ENCODE data around the gene FBRS.
"Not testable (repeated sequence)": the region's sequence is repeated elsewhere in the genome, so short reads cannot be mapped to it uniquely, and the experiment has no call there.

Gene FBRS

DNA sequence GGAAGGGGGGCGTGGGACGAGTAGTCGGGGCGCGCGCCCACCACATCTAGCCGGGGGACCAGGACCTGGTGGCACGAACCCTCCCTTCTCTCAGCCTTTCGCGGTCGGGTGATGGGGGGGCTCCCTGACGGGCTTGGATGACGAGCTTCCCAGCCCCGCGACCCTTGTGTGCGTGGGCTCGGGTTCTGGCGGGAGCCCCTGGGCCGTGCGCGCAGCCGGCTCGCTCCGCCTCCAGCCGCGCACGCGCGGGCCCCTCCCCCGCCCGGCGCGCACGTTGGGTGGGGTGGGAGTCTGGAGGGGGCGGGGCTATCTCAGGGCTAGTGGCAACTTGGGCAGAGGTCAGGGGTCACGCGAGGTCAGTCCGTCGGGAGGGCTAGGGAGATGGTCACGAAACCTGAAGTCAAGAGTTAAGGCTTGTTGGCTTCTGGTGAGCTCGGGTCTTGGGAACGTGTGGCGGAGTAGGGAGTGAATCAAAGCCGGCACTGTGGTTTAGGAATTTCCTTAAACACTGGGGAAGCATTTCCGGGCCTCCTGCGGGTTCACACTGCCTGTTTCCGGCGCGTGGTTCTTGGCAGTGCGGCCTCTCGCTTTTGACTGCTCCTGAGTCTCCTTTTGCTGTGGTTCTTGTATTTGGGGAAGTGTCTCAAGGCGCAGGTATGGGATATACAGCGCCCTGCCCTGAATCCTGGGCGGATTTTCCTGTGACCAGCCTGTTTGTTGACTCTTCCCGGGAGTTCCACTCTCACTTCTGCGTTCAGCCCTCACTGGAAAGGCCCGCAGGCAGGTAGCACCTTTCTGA, 40.8 kb downstream of the FBRS start, which contains the start of gene SRCAP:
SRCAP (plus strand) TSS at position 356 of the 799 bp plus-strand sequence. CDS start 1,654 bp downstream, outside the sequence.
- Mint-ChIP-seq H3K4me3 (peak within 1 kb of the TSS; percentile 98), H3K4me1 (peaks cover 28% of the 10 kb centered on the region), H3K36me3 (peaks cover 14% of the 10 kb centered on the region), H3K27me3 (no peaks in the 10 kb centered on the region), H3K27ac (peak within 1 kb of the TSS; percentile 99), H3K9me3 (no peaks in the 10 kb centered on the region)

GRCh38 chr16:30699615-30700099, 41.4 kb downstream of the FBRS start:
- Mint-ChIP-seq H3K27ac (peak overlapping the region; percentile 99), H3K9me3 (no peaks in the 10 kb centered on the region), H3K4me1 (peaks cover 27% of the 10 kb centered on the region), H3K4me3 (peak overlapping the region; percentile 98), H3K36me3 (peaks cover 15% of the 10 kb centered on the region), H3K27me3 (no peaks in the 10 kb centered on the region)

DNA sequence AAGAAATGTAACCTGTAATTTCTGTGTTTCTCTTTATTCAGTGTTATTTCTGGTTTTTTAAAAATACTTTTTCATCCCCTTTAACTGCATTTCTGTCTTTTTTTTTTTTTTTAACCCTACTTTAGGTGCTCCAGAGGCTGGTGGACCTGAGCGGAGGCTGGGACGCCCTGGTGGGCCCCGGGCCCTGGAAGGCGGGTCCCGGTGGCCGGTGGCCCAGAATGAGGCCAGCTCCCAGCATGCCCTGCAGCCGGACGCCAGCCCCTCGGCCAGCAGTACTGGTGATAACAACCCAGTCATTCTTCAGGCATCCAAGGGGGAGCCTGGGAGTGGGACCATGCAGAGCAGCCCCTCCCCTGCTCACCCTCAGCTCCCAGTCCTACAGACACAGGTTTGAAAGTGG, 42.3 kb downstream of the FBRS start:
- Mint-ChIP-seq H3K27ac (no peak overlapping the region), H3K27me3 (no peaks in the 10 kb centered on the region), H3K36me3 (peaks cover 15% of the 10 kb centered on the region), H3K9me3 (no peaks in the 10 kb centered on the region), H3K4me3 (peak overlapping the region; percentile 98), H3K4me1 (peaks cover 27% of the 10 kb centered on the region)

DNA sequence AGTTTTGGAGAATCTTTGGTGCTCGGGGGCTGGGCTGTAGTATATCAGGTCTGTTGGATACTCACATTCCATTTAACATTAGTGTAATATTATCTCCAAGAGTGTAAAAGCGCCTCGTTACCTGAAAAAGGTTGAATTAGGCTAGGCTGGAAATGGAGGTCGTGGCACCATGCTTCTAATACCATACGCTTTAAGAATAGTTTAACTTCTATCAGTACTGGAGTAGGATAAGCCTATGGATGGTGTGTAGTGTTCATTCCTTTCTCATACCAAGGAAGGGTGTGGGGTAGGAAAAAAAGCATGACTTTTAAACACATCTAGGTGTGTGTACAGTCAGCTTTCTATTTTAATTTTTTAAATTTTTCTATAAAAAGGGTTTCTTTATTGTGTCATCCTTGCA, 42.7 kb downstream of the FBRS start:
- Mint-ChIP-seq H3K4me3 (peak overlapping the region; percentile 55), H3K36me3 (peaks cover 15% of the 10 kb centered on the region), H3K27me3 (no peaks in the 10 kb centered on the region), H3K27ac (no peak overlapping the region), H3K9me3 (no peaks in the 10 kb centered on the region), H3K4me1 (peaks cover 27% of the 10 kb centered on the region)

- H3K27me3 Mint-ChIP-seq, H3K4me3 Mint-ChIP-seq, H3K27ac Mint-ChIP-seq, H3K9me3 Mint-ChIP-seq: not testable (repeated sequence)
- peaks cover 19% of the 10 kb centered on the region for H3K4me1 Mint-ChIP-seq
- peaks cover 18% of the 10 kb centered on the region for H3K36me3 Mint-ChIP-seq
Observed at GRCh38 chr16:30703071-30703470, 44.8 kb downstream of the FBRS start.

- peaks cover 19% of the 10 kb centered on the region for H3K4me1 Mint-ChIP-seq
- no peaks in the 10 kb centered on the region for H3K9me3 Mint-ChIP-seq
- peaks cover 18% of the 10 kb centered on the region for H3K36me3 Mint-ChIP-seq
- H3K27me3 Mint-ChIP-seq: no peaks in the 10 kb centered on the region
- H3K27ac Mint-ChIP-seq: no peak overlapping the region
- no peak overlapping the region for H3K4me3 Mint-ChIP-seq
Observed at GRCh38 chr16:30703971-30704370, 45.7 kb downstream of the FBRS start.

- Mint-ChIP-seq H3K27me3 (no peaks in the 10 kb centered on the region), H3K36me3 (peaks cover 16% of the 10 kb centered on the region), H3K9me3 (no peaks in the 10 kb centered on the region), H3K4me3 (no peak overlapping the region), H3K4me1 (peaks cover 5% of the 10 kb centered on the region), H3K27ac (no peak overlapping the region)
Observed at GRCh38 chr16:30706046-30706445, 47.8 kb downstream of the FBRS start.

DNA sequence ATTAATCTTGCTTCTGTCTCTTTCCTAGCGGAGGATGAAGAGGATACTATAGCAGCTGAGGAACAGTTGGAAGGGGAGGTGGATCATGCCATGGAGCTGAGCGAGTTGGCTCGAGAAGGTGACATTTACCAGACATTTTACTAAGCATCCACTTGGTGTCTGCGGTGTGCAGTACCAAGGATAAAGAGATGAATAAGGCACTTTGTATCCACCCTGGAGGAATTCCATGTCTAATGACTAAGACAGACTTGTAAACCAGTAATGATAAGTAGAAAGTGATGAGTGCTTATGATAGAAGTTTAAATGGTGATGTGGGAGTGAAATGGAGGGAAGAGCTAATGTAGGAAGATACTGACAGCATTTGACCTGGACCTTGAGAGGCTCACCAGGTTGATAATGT, 52.7 kb downstream of the FBRS start:
- Mint-ChIP-seq H3K4me1 (peaks cover 16% of the 10 kb centered on the region), H3K4me3 (no peak overlapping the region), H3K27ac (peak overlapping the region; percentile 38)

GRCh38 chr16:30711712-30712111, 53.5 kb downstream of the FBRS start:
- Mint-ChIP-seq H3K4me1 (peaks cover 23% of the 10 kb centered on the region), H3K27ac (peak overlapping the region; percentile 84), H3K36me3 (peaks cover 39% of the 10 kb centered on the region), H3K4me3 (no peak overlapping the region), H3K9me3 (no peaks in the 10 kb centered on the region), H3K27me3 (no peaks in the 10 kb centered on the region)

More for the DNA sequence above, 52.7 kb downstream of the FBRS start:
- peaks cover 34% of the 10 kb centered on the region for H3K36me3 Mint-ChIP-seq
- no peaks in the 10 kb centered on the region for H3K27me3 Mint-ChIP-seq
- H3K9me3 Mint-ChIP-seq: no peaks in the 10 kb centered on the region

DNA sequence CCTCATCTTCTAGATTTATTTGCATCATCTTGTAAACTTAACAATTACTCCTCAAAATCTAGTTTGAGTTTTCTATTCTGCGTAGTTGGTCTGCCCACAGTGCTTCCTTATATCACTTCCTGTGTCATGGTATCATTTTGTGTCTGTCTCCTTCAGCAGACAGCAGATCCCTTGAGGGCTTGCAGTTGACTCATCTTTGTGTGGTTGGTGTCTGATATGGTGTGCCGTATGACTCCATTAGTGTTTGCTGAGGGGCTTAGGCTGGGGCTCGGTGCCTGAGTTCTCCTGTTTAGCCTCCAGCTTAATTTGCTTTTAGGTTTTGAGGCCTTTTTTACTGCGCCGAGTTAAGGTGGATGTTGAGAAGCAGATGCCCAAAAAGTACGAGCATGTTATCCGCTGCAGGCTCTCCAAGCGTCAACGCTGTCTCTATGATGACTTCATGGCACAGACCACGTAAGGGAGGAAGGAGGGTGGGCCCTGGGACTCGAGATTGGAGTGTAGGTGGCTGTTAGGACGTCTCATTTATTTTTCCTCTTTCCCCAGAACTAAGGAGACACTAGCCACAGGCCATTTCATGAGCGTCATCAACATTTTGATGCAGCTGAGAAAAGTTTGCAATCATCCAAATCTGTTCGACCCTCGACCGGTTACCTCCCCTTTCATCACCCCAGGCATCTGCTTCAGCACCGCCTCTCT, 57.7 kb downstream of the FBRS start:
- H3K27ac Mint-ChIP-seq: peak overlapping the region; percentile 93
- H3K4me1 Mint-ChIP-seq: peaks cover 29% of the 10 kb centered on the region
- no peaks in the 10 kb centered on the region for H3K9me3 Mint-ChIP-seq
- H3K36me3 Mint-ChIP-seq: peaks cover 37% of the 10 kb centered on the region
- no peaks in the 10 kb centered on the region for H3K27me3 Mint-ChIP-seq
- H3K4me3 Mint-ChIP-seq: peak overlapping the region; percentile 86

GRCh38 chr16:30720086-30720485, 61.9 kb downstream of the FBRS start:
- peaks cover 42% of the 10 kb centered on the region for H3K36me3 Mint-ChIP-seq
- peak overlapping the region; percentile 14 for H3K27ac Mint-ChIP-seq

More at GRCh38 chr16:30720086-30720485, 61.9 kb downstream of the FBRS start:
- no peaks in the 10 kb centered on the region for H3K9me3 Mint-ChIP-seq
- no peaks in the 10 kb centered on the region for H3K27me3 Mint-ChIP-seq
- no peak overlapping the region for H3K4me3 Mint-ChIP-seq
- peaks cover 20% of the 10 kb centered on the region for H3K4me1 Mint-ChIP-seq
